A549 (cell line): ENCODE data around the gene HBS1L. TPM values are rescaled to one million over a fixed set of nuclear protein-coding genes. Genes with fewer than 3 reads are reported as not detected.

ENCODE experiments used
- ATAC-seq, 2 experiments: fragments of 200-7000 bp in 1 of 2; fragments of >200 bp in 1 of 2; cut with Nextera tagmentation in 1 of 2; cut with Tn5 transposase in 1 of 2; 3 replicates each; pipeline versions ENCODE4 v1.8.0 to v1.9.1; 2018 to 2020; ENCODE audit warnings: mild to moderate bottlenecking in 1 of 2, moderate library complexity in 1 of 2
- CTCF ChIA-PET: fragments of 300-600 bp; sonication (Branson Sonifier 250); formaldehyde crosslinking; extraction: SDS; loops from one replicate; lab custom pipeline; 2021; ENCODE audit warnings: antibody characterized with exemption, inconsistent platforms; lab: Yijun Ruan, JAX
- POLR2A ChIA-PET: fragments of 350-600 bp; formaldehyde crosslinking; extraction: SDS; loops from one replicate; lab custom pipeline; 2021; ENCODE audit warnings: antibody characterized with exemption, inconsistent platforms; lab: Yijun Ruan, JAX
- DNase-seq, 2 experiments: peaks; one replicate each; pipeline versions ENCODE4 v3.0.0 to v3.0.0-alpha.2; 2011 to 2016; ENCODE audit warnings: low read depth in 1 of 2, low spot score in 1 of 2
- FAIRE-seq: peaks from 2 replicates; lab custom pipeline; 2011; peaks lifted over from hg19 to GRCh38; lab: Jason Lieb, UNC
- H3K27ac ChIP-seq, 2 experiments: fragments of >200 bp; sonication (Bioruptor Twin); formaldehyde crosslinking; 3 replicates each; pipeline ENCODE4 v1.5.1; 2016 to 2017
- H3K4me1 ChIP-seq: fragments of >200 bp; sonication (Bioruptor Twin); formaldehyde crosslinking; 3 replicates; pipeline ENCODE4 v1.6.1; 2016
- H3K4me2 ChIP-seq: fragments of >200 bp; sonication (Bioruptor Twin); formaldehyde crosslinking; 3 replicates; pipeline ENCODE4 v1.6.1; 2016
- H3K4me3 ChIP-seq: fragments of >200 bp; sonication (Bioruptor Twin); formaldehyde crosslinking; 3 replicates; pipeline ENCODE4 v1.5.1; 2016
- H3K9me3 ChIP-seq: fragments of >200 bp; sonication (Bioruptor Twin); formaldehyde crosslinking; 3 replicates; pipeline ENCODE4 v1.6.1; 2016
- BHLHE40 ChIP-seq: IDR thresholded peaks from 2 replicates; pipeline ENCODE4 v1.6.1; 2012; ENCODE audit warnings: low read depth, low read length, inconsistent platforms
- CBX2 ChIP-seq: fragments of 200-600 bp; sonication (generic); IDR thresholded peaks from 2 replicates; pipeline ENCODE4 v1.6.1; 2016; ENCODE audit warnings: low read depth, mild to moderate bottlenecking, borderline replicate concordance
- CEBPB ChIP-seq, 2 experiments: fragments of >200 bp in 1 of 2; sonication (Bioruptor Twin) in 1 of 2; formaldehyde crosslinking in 1 of 2; IDR thresholded peaks; 2 replicates each; pipeline ENCODE4 v1.6.1; 2012 to 2016
- CHD4 ChIP-seq: fragments of 200-600 bp; sonication (generic); IDR thresholded peaks from 2 replicates; pipeline ENCODE4 v1.6.1; 2016; ENCODE audit warnings: antibody characterized with exemption, mild to moderate bottlenecking, borderline replicate concordance
- E2F6 ChIP-seq: IDR thresholded peaks from 2 replicates; pipeline ENCODE4 v1.6.1; 2012; ENCODE audit warnings: low read depth, borderline replicate concordance
- EHMT2 ChIP-seq: fragments of 200-600 bp; sonication (generic); IDR thresholded peaks from 2 replicates; pipeline ENCODE4 v1.6.1; 2016; ENCODE audit warnings: antibody characterized with exemption, low read depth, mild to moderate bottlenecking, moderate library complexity
- ESRRA ChIP-seq: fragments of 150-350 bp; IDR thresholded peaks from 2 replicates; pipeline ENCODE4 v1.6.1; 2014; ENCODE audit warnings: mild to moderate bottlenecking, low read length, borderline replicate concordance
- FOSL2 ChIP-seq, 2 experiments: fragments of 450-650 bp in 1 of 2; fragments of >200 bp in 1 of 2; sonication (Bioruptor Twin) in 1 of 2; formaldehyde crosslinking; IDR thresholded peaks; 2 replicates each; pipeline versions ENCODE4 v1.5.0 to v1.6.1; 2016 to 2020; ENCODE audit warnings: mild to moderate bottlenecking in 1 of 2, moderate library complexity in 1 of 2
- GATA3 ChIP-seq: IDR thresholded peaks from 2 replicates; pipeline ENCODE4 v1.6.1; 2012; ENCODE audit warnings: borderline replicate concordance
- HDAC2 ChIP-seq: fragments of 200-600 bp; sonication (generic); IDR thresholded peaks from 2 replicates; pipeline ENCODE4 v1.6.1; 2016
- HEYL ChIP-seq: fragments of 250-450 bp; sonication (Bioruptor Pico); IDR thresholded peaks from 2 replicates; pipeline ENCODE4 v1.8.0; 2021; ENCODE audit warnings: mild to moderate bottlenecking, moderate library complexity
- HMGXB4 ChIP-seq: fragments of 250-450 bp; sonication (Bioruptor Pico); IDR thresholded peaks from 2 replicates; pipeline ENCODE4 v1.5.0; 2021; ENCODE audit warnings: mild to moderate bottlenecking, moderate library complexity, borderline replicate concordance
- HOXA7 ChIP-seq: fragments of 250-450 bp; sonication (Bioruptor Pico); IDR thresholded peaks from 2 replicates; pipeline ENCODE4 v1.5.0; 2020; ENCODE audit warnings: mild to moderate bottlenecking, moderate library complexity
- HOXB13 ChIP-seq: fragments of 250-450 bp; sonication (Bioruptor Pico); IDR thresholded peaks from 2 replicates; pipeline ENCODE4 v1.5.0; 2020; ENCODE audit warnings: low read depth, mild to moderate bottlenecking, moderate library complexity
- JUN ChIP-seq, 2 experiments: fragments of >200 bp; sonication (Bioruptor Twin); formaldehyde crosslinking; IDR thresholded peaks; 2 replicates in 1 of 2; 3 replicates in 1 of 2; pipeline ENCODE4 v1.6.1; 2016 to 2017
- MAX ChIP-seq: IDR thresholded peaks from 2 replicates; pipeline ENCODE4 v1.6.1; 2012
- MYC ChIP-seq: IDR thresholded peaks from 2 replicates; pipeline ENCODE4 v1.6.1; 2012; ENCODE audit warnings: mild to moderate bottlenecking, inconsistent platforms, low read length, improper control_type of control experiment, borderline replicate concordance
- NR3C1 ChIP-seq: fragments of >200 bp; sonication (Bioruptor Twin); formaldehyde crosslinking; IDR thresholded peaks from 3 replicates; pipeline ENCODE4 v1.6.1; 2017
- PHF8 ChIP-seq: fragments of 200-600 bp; sonication (generic); IDR thresholded peaks from 2 replicates; pipeline ENCODE4 v1.6.1; 2016; ENCODE audit warnings: low read depth, mild to moderate bottlenecking, antibody characterized with exemption, moderate library complexity, borderline replicate concordance
- POLR2AphosphoS2 ChIP-seq: conservative IDR thresholded peaks from 2 replicates; pipeline ENCODE4 v1.6.1; 2012; ENCODE audit warnings: low read length, improper control_type of control experiment, inconsistent platforms
- RAD21 ChIP-seq, 2 experiments: fragments of >200 bp in 1 of 2; sonication (Bioruptor Twin) in 1 of 2; formaldehyde crosslinking in 1 of 2; IDR thresholded peaks in 1 of 2; conservative IDR thresholded peaks in 1 of 2; 2 replicates in 1 of 2; 3 replicates in 1 of 2; pipeline ENCODE4 v1.6.1; 2012 to 2018; ENCODE audit warnings: inconsistent platforms in 1 of 2
- RCOR1 ChIP-seq: fragments of 150-350 bp; IDR thresholded peaks from 2 replicates; pipeline ENCODE4 v1.6.1; 2014; ENCODE audit warnings: antibody characterized with exemption, low read length, low read depth
- RFX5 ChIP-seq: fragments of 450-650 bp; IDR thresholded peaks from 2 replicates; pipeline ENCODE4 v1.7.1; 2014; ENCODE audit warnings: antibody characterized with exemption, mild to moderate bottlenecking, moderate library complexity
- TFCP2L1 ChIP-seq: fragments of 250-450 bp; sonication (Bioruptor Pico); IDR thresholded peaks from 2 replicates; pipeline ENCODE4 v1.5.0; 2021; ENCODE audit warnings: mild to moderate bottlenecking
- TP53 ChIP-seq: fragments of 250-450 bp; sonication (Bioruptor Pico); IDR thresholded peaks from 2 replicates; pipeline ENCODE4 v1.5.0; 2021; ENCODE audit warnings: mild to moderate bottlenecking, moderate library complexity
- ZNF302 ChIP-seq: fragments of 250-450 bp; sonication (Bioruptor Pico); IDR thresholded peaks from 2 replicates; pipeline ENCODE4 v1.9.0; 2021; ENCODE audit warnings: inconsistent platforms, mild to moderate bottlenecking, moderate library complexity
- ZSCAN20 ChIP-seq: fragments of 250-450 bp; sonication (Bioruptor Pico); IDR thresholded peaks from 2 replicates; pipeline ENCODE4 v1.8.0; 2022; ENCODE audit warnings: mild to moderate bottlenecking, moderate library complexity
- WGBS: methylation state at CpG from one replicate; pipeline ENCODE4 v1.1.6; 2017; ENCODE audit errors: missing lambda C conversion rate; 5-methylcytosine and 5-hydroxymethylcytosine counted together
- polyA plus RNA-seq, 4 experiments: library from polyadenylated mRNA; depleted of rRNA in 3 of 4; stranded (reverse); fragments of >200 nt; fragmentation: RNase III in 1 of 4; extraction: RNeasy Plus Mini Kit Qiagen cat#74134 plus additional on column Dnase treatment in 1 of 4; gene quantifications; 2 replicates in 3 of 4; 3 replicates in 1 of 4; pipeline ENCODE4 v1.2.3, GENCODE V29; 2011 to 2017

HBS1L gene
- polyA plus RNA-seq, 2 of the 4 experiments (the other 2 are of a cell fraction), result 41.5 to 61.7 TPM

- TF ChIP-seq HEYL (CRISPR knock-in tag) (no peak), PHF8 (no peak), RFX5 (no peak)
Measured at GRCh38 chr6:135087803-135088202, 33.2 kb upstream of the HBS1L start (continued).

- ChIA-PET POLR2A (no interaction called here), CTCF (no interaction called here)
- DNase-seq (peak in 1 of 2 experiments; percentile 2), ATAC-seq (no peak), FAIRE-seq (no peak)
- Histone ChIP-seq H3K4me1 (no peaks in the 10 kb centered on the region), H3K27ac (no peak overlapping the region), H3K9me3 (no peaks in the 10 kb centered on the region), H3K4me3 (no peak overlapping the region), H3K4me2 (no peak overlapping the region)
- no peak for TF ChIP-seq FOSL2 (IDR thresholded peaks at IDR 0.05)
- TF ChIP-seq FOSL2 (CRISPR knock-in tag; IDR thresholded peaks at IDR 0.05), result no peak
- TF ChIP-seq MYC, result no peak
- no peak for TF ChIP-seq MAX
- no peak for TF ChIP-seq GATA3
- WGBS, result 77% methylated on average over 3 of the region's 3 CpGs
Measured at GRCh38 chr6:135087403-135087802, 32.8 kb upstream of the HBS1L start.

GRCh38 chr6:135086414-135086764, 31.8 kb upstream of the HBS1L start:
- no peak for TF ChIP-seq CEBPB (IDR thresholded peaks at IDR 0.05)
- no peak for TF ChIP-seq ZNF302
- TF ChIP-seq CBX2, result no peak
- TF ChIP-seq EHMT2, result no peak
- TF ChIP-seq RFX5, result no peak
- no peak for TF ChIP-seq E2F6
- WGBS, result 58% methylated on average over 5 of the region's 5 CpGs
- no peak overlapping the region for H3K27ac ChIP-seq
- DNase-seq (no peak), ATAC-seq (no peak), FAIRE-seq (no peak)
- CTCF ChIA-PET, result no interaction called here
- POLR2A ChIA-PET, result no interaction called here
- H3K4me3 ChIP-seq, result no peak overlapping the region
- H3K9me3 ChIP-seq, result peaks cover 3% of the 10 kb centered on the region; the same call in 2 of the 3 replicates
- H3K4me1 ChIP-seq, result no peaks in the 10 kb centered on the region
- no peak overlapping the region for H3K4me2 ChIP-seq

- H3K27ac ChIP-seq, result no peak overlapping the region
- TF ChIP-seq TP53 (CRISPR knock-in tag), result no peak
- no peak for TF ChIP-seq ESRRA
- TF ChIP-seq HOXB13 (CRISPR knock-in tag), result no peak
- TF ChIP-seq GATA3, result no peak
- no peak for TF ChIP-seq CBX2
- TF ChIP-seq ZSCAN20 (CRISPR knock-in tag), result no peak
- TF ChIP-seq E2F6, result no peak
- TF ChIP-seq JUN (IDR thresholded peaks at IDR 0.05), result no peak
- no peak for TF ChIP-seq CHD4
- TF ChIP-seq EHMT2, result no peak
- no peak for TF ChIP-seq HDAC2
- TF ChIP-seq RFX5, result no peak
- no peak for TF ChIP-seq RAD21 (conservative IDR thresholded peaks at IDR 0.05 in 1 of 2, IDR thresholded peaks at IDR 0.05 in 1 of 2)
- no peak for TF ChIP-seq BHLHE40
- TF ChIP-seq HOXA7 (CRISPR knock-in tag), result no peak
- no peak for TF ChIP-seq RCOR1
- no peak for TF ChIP-seq TFCP2L1 (CRISPR knock-in tag)
- TF ChIP-seq HMGXB4, result no peak
- no peak for TF ChIP-seq NR3C1
- TF ChIP-seq POLR2AphosphoS2, result no peak
- H3K4me1 ChIP-seq, result no peaks in the 10 kb centered on the region
- ATAC-seq (no peak), FAIRE-seq (no peak), DNase-seq (no peak)
- ChIA-PET CTCF (no interaction called here), POLR2A (no interaction called here)
- 95% methylated on average over 1 of the region's 1 CpG for WGBS
- no peak overlapping the region for H3K4me3 ChIP-seq
- peaks cover 3% of the 10 kb centered on the region; the same call in 2 of the 3 replicates for H3K9me3 ChIP-seq
- H3K4me2 ChIP-seq, result no peak overlapping the region
Measured at GRCh38 chr6:135085700-135086413, 31.2 kb upstream of the HBS1L start.
